OCI-LY3 (cell line): Measurements from ENCODE around the gene PRPF19.

Source experiments
- EZH2phosphoT487 ChIP-seq: fragments of 200-600 bp; shearing (Covaris generic); IDR thresholded peaks from 2 replicates; pipeline ENCODE4 v1.6.1; 2018; ENCODE audit warnings: antibody characterized with exemption, mixed run types, low read depth
- TF ChIP-seq, protein P1 (sequence below): fragments of 200-600, 300-600 bp; sonication (generic); IDR thresholded peaks from 2 replicates; pipeline ENCODE4 v1.5.1; 2014; ENCODE audit warnings: antibody characterized with exemption, low read length, low read depth

- TF ChIP-seq, protein P1, sequence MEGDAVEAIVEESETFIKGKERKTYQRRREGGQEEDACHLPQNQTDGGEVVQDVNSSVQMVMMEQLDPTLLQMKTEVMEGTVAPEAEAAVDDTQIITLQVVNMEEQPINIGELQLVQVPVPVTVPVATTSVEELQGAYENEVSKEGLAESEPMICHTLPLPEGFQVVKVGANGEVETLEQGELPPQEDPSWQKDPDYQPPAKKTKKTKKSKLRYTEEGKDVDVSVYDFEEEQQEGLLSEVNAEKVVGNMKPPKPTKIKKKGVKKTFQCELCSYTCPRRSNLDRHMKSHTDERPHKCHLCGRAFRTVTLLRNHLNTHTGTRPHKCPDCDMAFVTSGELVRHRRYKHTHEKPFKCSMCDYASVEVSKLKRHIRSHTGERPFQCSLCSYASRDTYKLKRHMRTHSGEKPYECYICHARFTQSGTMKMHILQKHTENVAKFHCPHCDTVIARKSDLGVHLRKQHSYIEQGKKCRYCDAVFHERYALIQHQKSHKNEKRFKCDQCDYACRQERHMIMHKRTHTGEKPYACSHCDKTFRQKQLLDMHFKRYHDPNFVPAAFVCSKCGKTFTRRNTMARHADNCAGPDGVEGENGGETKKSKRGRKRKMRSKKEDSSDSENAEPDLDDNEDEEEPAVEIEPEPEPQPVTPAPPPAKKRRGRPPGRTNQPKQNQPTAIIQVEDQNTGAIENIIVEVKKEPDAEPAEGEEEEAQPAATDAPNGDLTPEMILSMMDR: no peak
- TF ChIP-seq EZH2phosphoT487: no peak
These were observed 1.3 kb downstream of the PRPF19 start for GRCh38 chr11:60905047-60905446.
